GM11168 (cell line): Measurements from ENCODE around the gene XIRP1.

Experiments used
- in situ Hi-C: fragments of 300-500 bp; cut with MboI; formaldehyde crosslinking; loops from one replicate; pipeline ENCODE4 v1.12.0; 2022; ENCODE audit warnings: low sequenced_read_pairs; ENCODE audit not compliant: unreplicated experiment

XIRP1 gene

GRCh38 chr3:39134305-39134704 lies 58.1 kb downstream of the XIRP1 start:
- in situ Hi-C loops, result no loop called here

DNA sequence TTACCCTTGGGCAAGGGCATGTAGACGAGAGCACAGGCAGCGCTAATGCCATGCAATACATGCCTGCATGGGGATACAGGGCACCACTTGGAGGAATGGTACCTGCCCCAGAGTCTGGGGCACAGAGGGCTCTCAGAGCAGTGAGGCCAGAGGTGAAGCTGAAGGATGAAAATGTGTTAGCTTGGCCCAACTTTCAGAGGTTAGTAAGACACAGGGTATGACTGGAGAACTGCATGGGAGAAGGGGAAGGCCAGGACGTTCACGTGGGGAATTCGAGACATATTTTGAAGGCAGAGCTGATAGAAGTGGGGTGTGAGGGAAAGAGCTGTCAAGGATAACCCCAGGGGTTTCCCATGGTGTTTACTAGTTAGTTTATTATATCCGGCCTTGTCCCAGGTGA lies 58.6 kb downstream of the XIRP1 start:
- in situ Hi-C loops, result no loop called here
